Measurements from ENCODE around the gene RIC8B.

DNA sequence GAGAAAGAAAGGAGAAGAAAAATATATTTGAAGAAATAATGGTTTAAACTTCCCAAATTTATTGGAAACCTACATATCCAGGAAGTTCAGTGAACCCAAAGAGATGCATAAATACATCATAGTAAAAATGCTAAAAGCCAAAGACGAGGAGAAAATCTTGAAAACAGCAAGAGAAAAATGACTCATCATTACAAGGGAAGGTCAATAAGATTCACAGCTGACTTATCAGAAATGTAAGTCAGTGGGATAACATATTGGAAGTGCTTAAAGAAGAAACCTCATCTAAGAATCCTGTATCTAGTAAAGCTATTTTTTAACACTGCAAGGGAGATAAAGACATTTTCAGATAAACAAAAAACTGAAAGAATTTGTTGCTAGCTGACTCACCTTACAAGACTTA is 19.9 kb downstream of the RIC8B start:
- TF ChIP-seq, protein P1, sequence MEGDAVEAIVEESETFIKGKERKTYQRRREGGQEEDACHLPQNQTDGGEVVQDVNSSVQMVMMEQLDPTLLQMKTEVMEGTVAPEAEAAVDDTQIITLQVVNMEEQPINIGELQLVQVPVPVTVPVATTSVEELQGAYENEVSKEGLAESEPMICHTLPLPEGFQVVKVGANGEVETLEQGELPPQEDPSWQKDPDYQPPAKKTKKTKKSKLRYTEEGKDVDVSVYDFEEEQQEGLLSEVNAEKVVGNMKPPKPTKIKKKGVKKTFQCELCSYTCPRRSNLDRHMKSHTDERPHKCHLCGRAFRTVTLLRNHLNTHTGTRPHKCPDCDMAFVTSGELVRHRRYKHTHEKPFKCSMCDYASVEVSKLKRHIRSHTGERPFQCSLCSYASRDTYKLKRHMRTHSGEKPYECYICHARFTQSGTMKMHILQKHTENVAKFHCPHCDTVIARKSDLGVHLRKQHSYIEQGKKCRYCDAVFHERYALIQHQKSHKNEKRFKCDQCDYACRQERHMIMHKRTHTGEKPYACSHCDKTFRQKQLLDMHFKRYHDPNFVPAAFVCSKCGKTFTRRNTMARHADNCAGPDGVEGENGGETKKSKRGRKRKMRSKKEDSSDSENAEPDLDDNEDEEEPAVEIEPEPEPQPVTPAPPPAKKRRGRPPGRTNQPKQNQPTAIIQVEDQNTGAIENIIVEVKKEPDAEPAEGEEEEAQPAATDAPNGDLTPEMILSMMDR (IDR thresholded peaks at IDR 0.05), result no peak
- no peak for TF ChIP-seq POLR2AphosphoS5 (IDR thresholded peaks at IDR 0.05)

Data from sigmoid colon (tissue), 4 donors.